Left colon (tissue), 2 donors: ENCODE measurements around the gene NAPA. TPM values are rescaled to one million over a fixed set of nuclear protein-coding genes. Genes with fewer than 3 reads are reported as not detected.
"Not testable (repeated sequence)": the region's sequence is repeated elsewhere in the genome, so short reads cannot be mapped to it uniquely, and the experiment has no call there.

Experiments
- ATAC-seq: fragments of 200-7000 bp; cut with Tn5 transposase; one replicate; pipeline ENCODE4 v1.9.1; 2020; ENCODE audit warnings: mild to moderate bottlenecking, moderate library complexity
- DNase-seq, 2 donors: peaks; one replicate each; pipeline ENCODE4 v3.0.0-alpha.2; 2020
- intact Hi-C, 2 donors: fragments of 100-400 bp; cut with DNase I in 1 of 2; cut with micrococcal nuclease in 1 of 2; formaldehyde crosslinking; loops; one replicate each; pipeline versions ENCODE4 v1.11.2 to v1.14.0; 2022; cut with DNase I, micrococcal nuclease
- total RNA-seq, 2 donors: library from RNA; stranded (reverse); fragmentation: NEBNext Ultra II Directional; extraction: Animal tissue kit (Norgen Biotek cat#: 25700); gene quantifications; one replicate each; pipeline ENCODE4 v1.2.1, GENCODE V29; 2021
- donor health status: DM: no; HTN: no; CAD: no.
- donor health status: DM: yes; HTN: yes; CAD: no.

NAPA gene
- total RNA-seq, 2 donors from 2014 or later, result 122 to 130 TPM

- DNase-seq (no peak), ATAC-seq (no peak)
- intact Hi-C loops, result no loop called here
Measured at GRCh38 chr19:47491358-47492136, 23.3 kb downstream of the NAPA start.

GRCh38 chr19:47490847-47491246 is 24.0 kb downstream of the NAPA start:
- intact Hi-C loops, result no loop called here
- DNase-seq, result no peak
- no peak for ATAC-seq

- intact Hi-C loops, result no loop called here
- DNase-seq (no peak), ATAC-seq (no peak)
Measured at GRCh38 chr19:47490031-47490430, 24.8 kb downstream of the NAPA start.

- ATAC-seq, result no peak
- DNase-seq, result no peak
- intact Hi-C loops, result no loop called here
Measured at GRCh38 chr19:47489072-47489914, 25.6 kb downstream of the NAPA start.

- DNase-seq, result no peak
- no peak for ATAC-seq
- intact Hi-C loops, result no loop called here
Measured at GRCh38 chr19:47487551-47488515, 27.0 kb downstream of the NAPA start.

GRCh38 chr19:47486900-47487299 is 28.0 kb downstream of the NAPA start:
- intact Hi-C loops, result no loop called here
- no peak for DNase-seq
- ATAC-seq, result no peak

GRCh38 chr19:47486220-47486619 is 28.6 kb downstream of the NAPA start:
- intact Hi-C loops, ATAC-seq, DNase-seq: not testable (repeated sequence)

- intact Hi-C loops, result no loop called here
- ATAC-seq (no peak), DNase-seq (no peak)
Measured at GRCh38 chr19:47485210-47485609, 29.7 kb downstream of the NAPA start.

- intact Hi-C loops, result no loop called here
- ATAC-seq (peak; percentile 91), DNase-seq (peak; percentile 86 to 91)
Measured at GRCh38 chr19:47483800-47484690, 30.8 kb downstream of the NAPA start, which contains the start of gene KPTN. TSS of gene KPTN (minus strand) at chr19:47484219. CDS start at chr19:47484160, 59 bp downstream.

GRCh38 chr19:47483200-47483599 is 31.7 kb downstream of the NAPA start:
- intact Hi-C loops, result no loop called here
- DNase-seq, result no peak

GRCh38 chr19:47481460-47482052 is 33.3 kb downstream of the NAPA start:
- intact Hi-C loops, result no loop called here
- DNase-seq, result no peak
- ATAC-seq, result no peak

More at GRCh38 chr19:47483200-47483599, 31.7 kb downstream of the NAPA start:
- ATAC-seq, result no peak

GRCh38 chr19:47480658-47481057 is 34.2 kb downstream of the NAPA start:
- no peak for ATAC-seq
- DNase-seq, result no peak
- intact Hi-C loops, result no loop called here

GRCh38 chr19:47479701-47480503 is 35.0 kb downstream of the NAPA start:
- DNase-seq, result no peak
- intact Hi-C loops, result no loop called here
- ATAC-seq, result peak; percentile 12

GRCh38 chr19:47476438-47476972 is 38.4 kb downstream of the NAPA start:
- intact Hi-C loops, result no loop called here
- no peak for ATAC-seq
- DNase-seq, result no peak

- intact Hi-C loops, result no loop called here
- ATAC-seq (no peak), DNase-seq (no peak)
Measured at GRCh38 chr19:47475465-47475864, 39.4 kb downstream of the NAPA start.

- intact Hi-C loops, result no loop called here
- ATAC-seq (no peak), DNase-seq (no peak)
Measured at GRCh38 chr19:47473336-47473735, 41.5 kb downstream of the NAPA start.
